K562 (cell line): ENCODE data around the gene TAF11. TPM values are rescaled to one million over a fixed set of nuclear protein-coding genes. Genes with fewer than 3 reads are reported as not detected.

Experiments used
- ATAC-seq: fragments of 200-7000 bp; cut with Tn5 transposase; 3 replicates; pipeline ENCODE4 v1.9.1; 2020; ENCODE audit warnings: moderate library complexity
- BruUV-seq: library from RNA; stranded (reverse); fragments of 400-500 nt; replicated peaks from 2 replicates; lab custom pipeline; 2021; lab: Mats Ljungman, UMichigan
- CTCF ChIA-PET: fragments of 300-600 bp; formaldehyde crosslinking; extraction: SDS; loops from one replicate; lab custom pipeline; 2021; ENCODE audit warnings: low intra/inter-chr PET ratio; lab: Yijun Ruan, JAX
- POLR2A ChIA-PET: fragments of 300-600, 350-650 bp; sonication (Branson Sonifier 250); formaldehyde crosslinking; extraction: SDS; loops from one replicate; lab custom pipeline; 2021; ENCODE audit warnings: antibody characterized with exemption, inconsistent platforms; lab: Yijun Ruan, JAX
- DNase-seq, 4 experiments: peaks; one replicate each; pipeline versions ENCODE4 v3.0.0 to v3.0.0-alpha.2; 2011 to 2018; ENCODE audit warnings: low spot score in 3 of 4, mixed read lengths in 3 of 4; ENCODE audit errors: extremely low read depth in 1 of 4
- FAIRE-seq: peaks from 2 replicates; lab custom pipeline; 2011; peaks lifted over from hg19 to GRCh38; lab: Jason Lieb, UNC
- H2AFZ ChIP-seq: 2 replicates; pipeline ENCODE4 v1.6.0; 2011; ENCODE audit warnings: low read depth, low read length, control low read depth, inconsistent platforms
- H3K27ac ChIP-seq: fragments of 200-600 bp; 3 replicates; pipeline ENCODE4 v1.8.0; 2011; ENCODE audit warnings: low read depth, mild to moderate bottlenecking, control low read depth, inconsistent platforms, low read length, moderate library complexity, mixed read lengths; ENCODE audit errors: extremely low read depth
- H3K27me3 ChIP-seq, 2 experiments: fragments of 300-600 bp in 1 of 2; 2 replicates in 1 of 2; 3 replicates in 1 of 2; pipeline versions ENCODE4 v1.6.0 to v1.8.0; 2011; ENCODE audit warnings: inconsistent platforms in 2 of 2, low read length in 2 of 2, mild to moderate bottlenecking in 1 of 2, mixed read lengths in 1 of 2, moderate library complexity in 1 of 2; ENCODE audit not compliant: control insufficient read depth in 2 of 2, insufficient read depth in 2 of 2
- H3K36me3 ChIP-seq: fragments of 300-600 bp; 3 replicates; pipeline ENCODE4 v1.8.0; 2011; ENCODE audit warnings: mild to moderate bottlenecking, low read length, inconsistent platforms; ENCODE audit not compliant: control insufficient read depth, insufficient read depth
- H3K4me1 ChIP-seq, 2 experiments: fragments of 200-600 bp in 1 of 2; replicated peaks in 1 of 2; 2 replicates in 1 of 2; 3 replicates in 1 of 2; pipeline versions ENCODE4 v1.5.1 to v1.8.0; 2011; ENCODE audit warnings: inconsistent platforms in 2 of 2, low read length in 2 of 2, mild to moderate bottlenecking in 1 of 2, mixed read lengths in 1 of 2, moderate library complexity in 1 of 2; ENCODE audit not compliant: control insufficient read depth in 2 of 2, insufficient read depth in 2 of 2
- H3K4me2 ChIP-seq: 2 replicates; pipeline ENCODE4 v1.6.1; 2011; ENCODE audit warnings: low read length, control low read depth, inconsistent platforms, mixed read lengths; ENCODE audit not compliant: insufficient read depth
- H3K4me3 ChIP-seq: fragments of 200-600 bp; sonication (generic), shearing (Covaris generic); 2 replicates; pipeline ENCODE4 v1.5.1; 2016; ENCODE audit warnings: control low read depth, inconsistent platforms
- H3K79me2 ChIP-seq: fragments of 200-600 bp; 3 replicates; pipeline ENCODE4 v1.8.0; 2011; ENCODE audit warnings: low read length, inconsistent platforms; ENCODE audit not compliant: control insufficient read depth, insufficient read depth
- H3K9ac ChIP-seq, 2 experiments: 2 replicates each; pipeline versions ENCODE4 v1.6.0 to v1.6.1; 2011; ENCODE audit warnings: low read depth in 2 of 2, low read length in 2 of 2, control low read depth in 1 of 2, inconsistent platforms in 1 of 2, mild to moderate bottlenecking in 1 of 2, mixed read lengths in 1 of 2; ENCODE audit not compliant: insufficient read depth in 1 of 2
- H3K9me1 ChIP-seq: one replicate; pipeline ENCODE4 v1.6.0; 2011; ENCODE audit warnings: inconsistent platforms, mild to moderate bottlenecking, low read length, moderate library complexity; ENCODE audit not compliant: control insufficient read depth, insufficient read depth
- H3K9me3 ChIP-seq: replicated peaks from 2 replicates; pipeline ENCODE4 v1.5.1; 2011; ENCODE audit warnings: low read depth, low read length, inconsistent platforms; ENCODE audit not compliant: control insufficient read depth, insufficient read depth
- H4K20me1 ChIP-seq: replicated peaks from 2 replicates; pipeline ENCODE4 v1.6.1; 2011; ENCODE audit warnings: low read length, inconsistent platforms, mixed read lengths; ENCODE audit not compliant: control insufficient read depth, insufficient read depth
- CHD7 ChIP-seq: fragments of 200-600 bp; sonication (generic); IDR thresholded peaks from one replicate; pipeline ENCODE4 v1.6.1; 2012; ENCODE audit warnings: mild to moderate bottlenecking, low read depth, low read length, inconsistent platforms
- HDAC8 ChIP-seq: fragments of 450-650 bp; IDR thresholded peaks from 2 replicates; pipeline ENCODE4 v1.6.1; 2016; ENCODE audit warnings: mild to moderate bottlenecking, missing genetic modification characterization, moderate library complexity, missing compliant biosample characterization
- POLR2H ChIP-seq: IDR thresholded peaks from 2 replicates; pipeline ENCODE4 v1.6.1; 2016; ENCODE audit warnings: missing genetic modification characterization, low read depth, mild to moderate bottlenecking, control low read depth, missing compliant biosample characterization, moderate library complexity
- RBM39 ChIP-seq: fragments of 200-400 bp; formaldehyde crosslinking; optimal IDR thresholded peaks from 2 replicates; pipeline ENCODE3; 2018; ENCODE audit warnings: low read depth, low read length
- ZFPM2 ChIP-seq: fragments of 250-450 bp; sonication (Bioruptor Pico); IDR thresholded peaks from 2 replicates; pipeline ENCODE4 v1.5.1; 2022; ENCODE audit warnings: mild to moderate bottlenecking
- ZKSCAN1 ChIP-seq: fragments of 150-350 bp; IDR thresholded peaks from 2 replicates; pipeline ENCODE4 v1.6.1; 2016; ENCODE audit warnings: low read depth, low read length
- ZNF134 ChIP-seq: fragments of 250-450 bp; sonication (Bioruptor Pico); conservative IDR thresholded peaks from 2 replicates; pipeline ENCODE4 v1.4.0; 2020
- WGBS: fragments of 100-300 bp; shearing (Covaris generic); methylation state at CpG from one replicate; pipeline ENCODE4 v1.1.6; 2016; ENCODE audit warnings: low coverage, mixed read lengths; ENCODE audit not compliant: insufficient coverage; ENCODE audit errors: missing lambda C conversion rate; 5-methylcytosine and 5-hydroxymethylcytosine counted together
- in situ Hi-C: fragments of 300-500 bp; cut with MboI; formaldehyde crosslinking; loops from 4 replicates; pipeline ENCODE4 v1.15.0; 2018; ENCODE audit warnings: inconsistent platforms, mixed read lengths
- intact Hi-C: fragments of 100-400 bp; cut with micrococcal nuclease; formaldehyde crosslinking; loops from 2 replicates; pipeline ENCODE4 v1.14.2; 2022
- polyA plus RNA-seq, 8 experiments: library from polyadenylated mRNA; depleted of rRNA in 4 of 8; stranded (reverse) in 5 of 8; unstranded in 3 of 8; fragments of >200 nt; fragmentation: Nextera tagmentation in 2 of 8; fragmentation: Illumina TruSeq in 1 of 8; extraction: Ambion mirVana in 2 of 8; extraction: Trizol in 1 of 8; gene quantifications; 2 replicates each; pipeline versions ENCODE4 v1.2.1 to v1.2.3, GENCODE V29; 2011 to 2014; ENCODE audit warnings: inconsistent platforms in 1 of 8, missing spikeins in 1 of 8
- total RNA-seq, 7 experiments: library from RNA; depleted of rRNA in 6 of 7; stranded (reverse); fragments of >200 nt in 6 of 7; fragmentation: Illumina TruSeq in 2 of 7; extraction: Trizol in 2 of 7; gene quantifications; 2 replicates each; pipeline versions ENCODE4 v1.2.1 to v1.2.3, GENCODE V29; 2011 to 2021; ENCODE audit warnings: low replicate concordance in 1 of 7
- TF ChIP-seq, protein P1 (sequence below): sonication (generic); formaldehyde crosslinking; IDR thresholded peaks from 2 replicates; pipeline ENCODE4 v1.8.0; 2022; ENCODE audit warnings: missing genetic modification reagents, mild to moderate bottlenecking, borderline replicate concordance

The TAF11 gene
- total and polyA plus RNA-seq, 9 of the 15 experiments (the other 6 are each of a cell fraction or from before 2014, with no cell fraction given) = 40.9 to 91.9 (median 71.9) TPM

GRCh38 chr6:34901930-34902329 is 14.1 kb upstream of the TAF11 start:
- H3K4me3 ChIP-seq = no peak overlapping the region
- H3K9me3 ChIP-seq = no peaks in the 10 kb centered on the region
- BruUV-seq = no TSS peak
- no peaks in the 10 kb centered on the region for H3K27me3 ChIP-seq
- no peaks in the 10 kb centered on the region for H3K9me1 ChIP-seq
- H3K4me2 ChIP-seq = no peak overlapping the region
- DNase-seq = no peak
- intact Hi-C loops (no loop called here), in situ Hi-C loops (no loop called here)
- H3K79me2 ChIP-seq = 0 out of 3 replicates have a peak, but pooled peaks cover 4% of the 10 kb centered on the region
- FAIRE-seq = no peak
- H3K9ac ChIP-seq = no peak overlapping the region
- 0 out of 2 replicates have a peak, but pooled peaks cover 4% of the 10 kb centered on the region for H4K20me1 ChIP-seq
- TF ChIP-seq RBM39 = no peak
- TF ChIP-seq POLR2H (tag) = no peak
- TF ChIP-seq ZFPM2 = no peak
- no peak for TF ChIP-seq HDAC8 (tag)
- no peak for TF ChIP-seq ZKSCAN1
- TF ChIP-seq, protein P1, sequence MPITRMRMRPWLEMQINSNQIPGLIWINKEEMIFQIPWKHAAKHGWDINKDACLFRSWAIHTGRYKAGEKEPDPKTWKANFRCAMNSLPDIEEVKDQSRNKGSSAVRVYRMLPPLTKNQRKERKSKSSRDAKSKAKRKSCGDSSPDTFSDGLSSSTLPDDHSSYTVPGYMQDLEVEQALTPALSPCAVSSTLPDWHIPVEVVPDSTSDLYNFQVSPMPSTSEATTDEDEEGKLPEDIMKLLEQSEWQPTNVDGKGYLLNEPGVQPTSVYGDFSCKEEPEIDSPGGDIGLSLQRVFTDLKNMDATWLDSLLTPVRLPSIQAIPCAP (CRISPR knock-in tag) = no peak
- TF ChIP-seq CHD7 = no peak
- no peak for TF ChIP-seq ZNF134 (CRISPR knock-in tag)
- 72% methylated on average over 3 of the region's 5 CpGs for WGBS
- ChIA-PET POLR2A (interaction anchor here (0.6 to 6.7 kb wide), 3 partner anchors 11 to 432 kb away, joined by 4 to 51 read pairs (median 4); partner anchors contain the start of genes ANKS1A and TAF11), CTCF (no interaction called here)
- no peak overlapping the region for H3K27ac ChIP-seq
- no peak overlapping the region for H2AFZ ChIP-seq
- H3K36me3 ChIP-seq = peaks cover 3% of the 10 kb centered on the region; the same call in 1 of the 3 replicates
- ATAC-seq = no peak
- H3K4me1 ChIP-seq = no peaks in the 10 kb centered on the region
